HFF-Myc (cell line): ENCODE measurements around the gene PFDN2.

Experiments used
- DNase-seq: peaks from one replicate; pipeline ENCODE4 v3.0.0-alpha.2; 2011; ENCODE audit warnings: low read depth; ENCODE audit errors: extremely low read depth
- H3K4me3 ChIP-seq: replicated peaks from 2 replicates; pipeline ENCODE4 v1.5.1; 2011; ENCODE audit warnings: low read depth, mild to moderate bottlenecking, control low read depth, low read length
- CTCF ChIP-seq: IDR thresholded peaks from 2 replicates; pipeline ENCODE4 v1.5.1; 2012; ENCODE audit warnings: mild to moderate bottlenecking, low read depth, low read length, control low read depth; ENCODE audit errors: missing control alignments

The PFDN2 gene

GRCh38 chr1:161095230-161095629 lies 22.6 kb downstream of the PFDN2 start:
- TF ChIP-seq CTCF: no peak
- H3K4me3 ChIP-seq: no peak overlapping the region
- DNase-seq: no peak

- no peak overlapping the region for H3K4me3 ChIP-seq
- DNase-seq: no peak
- no peak for TF ChIP-seq CTCF
Measured at GRCh38 chr1:161094481-161094880, 23.4 kb downstream of the PFDN2 start.

- TF ChIP-seq CTCF: no peak
- no peak for DNase-seq
- H3K4me3 ChIP-seq: no peak overlapping the region
Measured at GRCh38 chr1:161092621-161093028, 25.2 kb downstream of the PFDN2 start.

GRCh38 chr1:161091796-161092507 lies 25.9 kb downstream of the PFDN2 start:
- TF ChIP-seq CTCF: no peak
- no peak overlapping the region for H3K4me3 ChIP-seq
- DNase-seq: no peak

GRCh38 chr1:161091093-161091492 lies 26.7 kb downstream of the PFDN2 start:
- H3K4me3 ChIP-seq: no peak overlapping the region
- DNase-seq: no peak
- no peak for TF ChIP-seq CTCF

- DNase-seq: no peak
- no peak for TF ChIP-seq CTCF
- no peak overlapping the region for H3K4me3 ChIP-seq
Measured at GRCh38 chr1:161090617-161091016, 27.2 kb downstream of the PFDN2 start.

- TF ChIP-seq CTCF: no peak
- DNase-seq: no peak
- H3K4me3 ChIP-seq: no peak overlapping the region
Measured at GRCh38 chr1:161089938-161090337, 27.9 kb downstream of the PFDN2 start.
